HepG2 (cell line): ENCODE data around the gene WDR54. TPM values are rescaled to one million over a fixed set of nuclear protein-coding genes. Genes with fewer than 3 reads are reported as not detected.

Source experiments
- FOSL1 ChIP-seq: sonication (generic); formaldehyde crosslinking; IDR thresholded peaks from 2 replicates; pipeline ENCODE4 v1.9.0; 2021; ENCODE audit warnings: missing genetic modification reagents, borderline replicate concordance
- KAT2B ChIP-seq: fragments of 150-350 bp; IDR thresholded peaks from 2 replicates; pipeline ENCODE4 v1.6.1; 2014; ENCODE audit warnings: low read depth, low read length, borderline replicate concordance
- KLF12 ChIP-seq: sonication (generic); formaldehyde crosslinking; IDR thresholded peaks from 2 replicates; pipeline ENCODE4 v1.4.0; 2020; ENCODE audit warnings: missing genetic modification reagents, borderline replicate concordance
- MIER2 ChIP-seq: IDR thresholded peaks from 2 replicates; pipeline ENCODE4 v1.6.1; 2016; ENCODE audit warnings: missing biosample characterization, missing genetic modification reagents
- NR2F6 ChIP-seq, 2 experiments: IDR thresholded peaks; 2 replicates each; pipeline ENCODE4 v1.6.1; 2016; ENCODE audit warnings: antibody characterized with exemption in 1 of 2, mild to moderate bottlenecking in 1 of 2
- SMAD3 ChIP-seq: sonication (generic); formaldehyde crosslinking; IDR thresholded peaks from 2 replicates; pipeline ENCODE4 v1.4.0; 2020; ENCODE audit warnings: missing genetic modification reagents
- ZNF138 ChIP-seq: sonication (generic); formaldehyde crosslinking; IDR thresholded peaks from 2 replicates; pipeline ENCODE4 v1.5.0; 2020; ENCODE audit warnings: mild to moderate bottlenecking, low read depth, missing genetic modification reagents
- ZNF33B ChIP-seq: sonication (generic); formaldehyde crosslinking; IDR thresholded peaks from 2 replicates; pipeline ENCODE4 v1.5.1; 2020; ENCODE audit warnings: mild to moderate bottlenecking, missing genetic modification reagents
- ZSCAN30 ChIP-seq: sonication (generic); formaldehyde crosslinking; IDR thresholded peaks from 2 replicates; pipeline ENCODE4 v1.5.0; 2020; ENCODE audit warnings: mild to moderate bottlenecking, missing genetic modification reagents
- polyA plus RNA-seq, 8 experiments: library from polyadenylated mRNA; depleted of rRNA in 3 of 8; stranded (reverse) in 7 of 8; unstranded in 1 of 8; fragments of >200 nt; fragmentation: Illumina TruSeq in 4 of 8; extraction: Trizol in 4 of 8; gene quantifications; 2 replicates each; pipeline versions ENCODE4 v1.2.1 to v1.2.3, GENCODE V29; 2011 to 2016; ENCODE audit warnings: low read depth in 4 of 8, missing spikeins in 1 of 8, mixed read lengths in 1 of 8; ENCODE audit not compliant: insufficient read depth in 1 of 8
- total RNA-seq, 5 experiments: library from RNA; depleted of rRNA; stranded (reverse); fragments of >200 nt; fragmentation: Illumina TruSeq; extraction: Trizol; gene quantifications; 2 replicates each; pipeline ENCODE4 v1.2.3, GENCODE V29; 2016; ENCODE audit warnings: low read depth in 1 of 5
- TF ChIP-seq, protein P1 (sequence below): sonication (generic); formaldehyde crosslinking; IDR thresholded peaks from 2 replicates; pipeline ENCODE4 v1.4.0; 2020; ENCODE audit warnings: mild to moderate bottlenecking, missing genetic modification reagents, borderline replicate concordance
- TF ChIP-seq, protein P2 (sequence below): sonication (generic); formaldehyde crosslinking; IDR thresholded peaks from 2 replicates; pipeline ENCODE4 v1.5.0; 2020; ENCODE audit warnings: mild to moderate bottlenecking, missing genetic modification reagents, borderline replicate concordance
- TF ChIP-seq, protein P3 (sequence below): sonication (generic); formaldehyde crosslinking; IDR thresholded peaks from 2 replicates; pipeline ENCODE4 v1.8.1; 2023; ENCODE audit warnings: mild to moderate bottlenecking, moderate library complexity, missing genetic modification reagents
- TF ChIP-seq, protein P4 (sequence below): sonication (generic); formaldehyde crosslinking; IDR thresholded peaks from 2 replicates; pipeline ENCODE4 v1.5.0; 2020; ENCODE audit warnings: mild to moderate bottlenecking, missing genetic modification reagents, moderate library complexity
- TF ChIP-seq, protein P5 (sequence below): sonication (generic); formaldehyde crosslinking; IDR thresholded peaks from 2 replicates; pipeline ENCODE4 v1.4.0; 2020; ENCODE audit warnings: mild to moderate bottlenecking, missing genetic modification reagents

The WDR54 gene
- total and polyA plus RNA-seq, 2 of the 13 experiments (the other 11 are each of a cell fraction or from before 2014, with no cell fraction given), result 2.0 to 17.3 TPM

DNA sequence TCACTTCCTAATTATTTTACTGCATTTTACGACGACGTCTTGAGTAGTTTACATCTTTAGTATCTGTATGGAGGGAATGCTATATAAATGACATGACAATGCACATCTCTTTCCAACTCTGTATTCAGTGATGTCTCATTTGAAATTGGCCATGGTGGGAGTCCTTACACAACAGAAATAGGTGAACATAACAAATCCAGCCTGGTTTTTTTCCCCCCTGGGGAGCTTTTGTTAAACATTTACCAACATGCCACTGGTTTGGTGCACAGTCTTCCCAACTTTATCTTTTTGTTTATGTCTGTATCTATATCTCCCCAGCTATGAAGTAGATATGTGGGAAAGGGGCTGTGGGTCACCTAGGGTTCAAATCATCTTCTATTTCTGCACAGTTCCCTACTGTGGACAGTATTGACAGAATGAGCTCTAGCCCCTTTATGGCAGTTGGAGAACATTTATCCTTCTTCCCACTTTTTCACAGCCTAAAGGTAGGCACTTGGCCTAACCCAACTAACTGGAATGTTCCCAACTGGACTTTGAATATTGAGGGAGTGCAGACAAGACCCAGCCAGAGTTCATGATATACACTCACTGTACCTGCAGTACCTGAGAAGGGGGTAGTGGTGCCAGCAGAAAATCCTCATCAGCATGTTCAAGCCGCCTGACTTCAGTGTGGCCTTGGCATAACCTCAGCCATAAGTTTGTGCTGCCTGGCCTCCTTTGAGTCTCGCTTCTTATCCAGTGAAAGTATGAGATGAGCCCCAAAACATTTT lies 25.9 kb downstream of the WDR54 start (continued):
- TF ChIP-seq, protein P1, sequence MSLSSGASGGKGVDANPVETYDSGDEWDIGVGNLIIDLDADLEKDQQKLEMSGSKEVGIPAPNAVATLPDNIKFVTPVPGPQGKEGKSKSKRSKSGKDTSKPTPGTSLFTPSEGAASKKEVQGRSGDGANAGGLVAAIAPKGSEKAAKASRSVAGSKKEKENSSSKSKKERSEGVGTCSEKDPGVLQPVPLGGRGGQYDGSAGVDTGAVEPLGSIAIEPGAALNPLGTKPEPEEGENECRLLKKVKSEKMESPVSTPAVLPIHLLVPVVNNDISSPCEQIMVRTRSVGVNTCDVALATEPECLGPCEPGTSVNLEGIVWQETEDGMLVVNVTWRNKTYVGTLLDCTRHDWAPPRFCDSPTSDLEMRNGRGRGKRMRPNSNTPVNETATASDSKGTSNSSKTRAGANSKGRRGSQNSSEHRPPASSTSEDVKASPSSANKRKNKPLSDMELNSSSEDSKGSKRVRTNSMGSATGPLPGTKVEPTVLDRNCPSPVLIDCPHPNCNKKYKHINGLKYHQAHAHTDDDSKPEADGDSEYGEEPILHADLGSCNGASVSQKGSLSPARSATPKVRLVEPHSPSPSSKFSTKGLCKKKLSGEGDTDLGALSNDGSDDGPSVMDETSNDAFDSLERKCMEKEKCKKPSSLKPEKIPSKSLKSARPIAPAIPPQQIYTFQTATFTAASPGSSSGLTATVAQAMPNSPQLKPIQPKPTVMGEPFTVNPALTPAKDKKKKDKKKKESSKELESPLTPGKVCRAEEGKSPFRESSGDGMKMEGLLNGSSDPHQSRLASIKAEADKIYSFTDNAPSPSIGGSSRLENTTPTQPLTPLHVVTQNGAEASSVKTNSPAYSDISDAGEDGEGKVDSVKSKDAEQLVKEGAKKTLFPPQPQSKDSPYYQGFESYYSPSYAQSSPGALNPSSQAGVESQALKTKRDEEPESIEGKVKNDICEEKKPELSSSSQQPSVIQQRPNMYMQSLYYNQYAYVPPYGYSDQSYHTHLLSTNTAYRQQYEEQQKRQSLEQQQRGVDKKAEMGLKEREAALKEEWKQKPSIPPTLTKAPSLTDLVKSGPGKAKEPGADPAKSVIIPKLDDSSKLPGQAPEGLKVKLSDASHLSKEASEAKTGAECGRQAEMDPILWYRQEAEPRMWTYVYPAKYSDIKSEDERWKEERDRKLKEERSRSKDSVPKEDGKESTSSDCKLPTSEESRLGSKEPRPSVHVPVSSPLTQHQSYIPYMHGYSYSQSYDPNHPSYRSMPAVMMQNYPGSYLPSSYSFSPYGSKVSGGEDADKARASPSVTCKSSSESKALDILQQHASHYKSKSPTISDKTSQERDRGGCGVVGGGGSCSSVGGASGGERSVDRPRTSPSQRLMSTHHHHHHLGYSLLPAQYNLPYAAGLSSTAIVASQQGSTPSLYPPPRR (CRISPR knock-in tag), result no peak
- TF ChIP-seq MIER2 (CRISPR knock-in tag), result no peak
- TF ChIP-seq SMAD3 (CRISPR knock-in tag), result peak; percentile 74; the same call in 1 of the 2 replicates
- TF ChIP-seq ZNF138 (CRISPR knock-in tag), result no peak
- TF ChIP-seq, protein P2, sequence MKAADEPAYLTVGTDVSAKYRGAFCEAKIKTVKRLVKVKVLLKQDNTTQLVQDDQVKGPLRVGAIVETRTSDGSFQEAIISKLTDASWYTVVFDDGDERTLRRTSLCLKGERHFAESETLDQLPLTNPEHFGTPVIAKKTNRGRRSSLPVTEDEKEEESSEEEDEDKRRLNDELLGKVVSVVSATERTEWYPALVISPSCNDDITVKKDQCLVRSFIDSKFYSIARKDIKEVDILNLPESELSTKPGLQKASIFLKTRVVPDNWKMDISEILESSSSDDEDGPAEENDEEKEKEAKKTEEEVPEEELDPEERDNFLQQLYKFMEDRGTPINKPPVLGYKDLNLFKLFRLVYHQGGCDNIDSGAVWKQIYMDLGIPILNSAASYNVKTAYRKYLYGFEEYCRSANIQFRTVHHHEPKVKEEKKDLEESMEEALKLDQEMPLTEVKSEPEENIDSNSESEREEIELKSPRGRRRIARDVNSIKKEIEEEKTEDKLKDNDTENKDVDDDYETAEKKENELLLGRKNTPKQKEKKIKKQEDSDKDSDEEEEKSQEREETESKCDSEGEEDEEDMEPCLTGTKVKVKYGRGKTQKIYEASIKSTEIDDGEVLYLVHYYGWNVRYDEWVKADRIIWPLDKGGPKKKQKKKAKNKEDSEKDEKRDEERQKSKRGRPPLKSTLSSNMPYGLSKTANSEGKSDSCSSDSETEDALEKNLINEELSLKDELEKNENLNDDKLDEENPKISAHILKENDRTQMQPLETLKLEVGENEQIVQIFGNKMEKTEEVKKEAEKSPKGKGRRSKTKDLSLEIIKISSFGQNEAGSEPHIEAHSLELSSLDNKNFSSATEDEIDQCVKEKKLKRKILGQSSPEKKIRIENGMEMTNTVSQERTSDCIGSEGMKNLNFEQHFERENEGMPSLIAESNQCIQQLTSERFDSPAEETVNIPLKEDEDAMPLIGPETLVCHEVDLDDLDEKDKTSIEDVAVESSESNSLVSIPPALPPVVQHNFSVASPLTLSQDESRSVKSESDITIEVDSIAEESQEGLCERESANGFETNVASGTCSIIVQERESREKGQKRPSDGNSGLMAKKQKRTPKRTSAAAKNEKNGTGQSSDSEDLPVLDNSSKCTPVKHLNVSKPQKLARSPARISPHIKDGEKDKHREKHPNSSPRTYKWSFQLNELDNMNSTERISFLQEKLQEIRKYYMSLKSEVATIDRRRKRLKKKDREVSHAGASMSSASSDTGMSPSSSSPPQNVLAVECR (CRISPR knock-in tag), result peak; percentile 48; the same call in 1 of the 2 replicates
- no peak for TF ChIP-seq KAT2B
- TF ChIP-seq ZSCAN30, result 0 out of 2 replicates have a peak, but pooled peaks have one; percentile 27
- TF ChIP-seq, protein P3, sequence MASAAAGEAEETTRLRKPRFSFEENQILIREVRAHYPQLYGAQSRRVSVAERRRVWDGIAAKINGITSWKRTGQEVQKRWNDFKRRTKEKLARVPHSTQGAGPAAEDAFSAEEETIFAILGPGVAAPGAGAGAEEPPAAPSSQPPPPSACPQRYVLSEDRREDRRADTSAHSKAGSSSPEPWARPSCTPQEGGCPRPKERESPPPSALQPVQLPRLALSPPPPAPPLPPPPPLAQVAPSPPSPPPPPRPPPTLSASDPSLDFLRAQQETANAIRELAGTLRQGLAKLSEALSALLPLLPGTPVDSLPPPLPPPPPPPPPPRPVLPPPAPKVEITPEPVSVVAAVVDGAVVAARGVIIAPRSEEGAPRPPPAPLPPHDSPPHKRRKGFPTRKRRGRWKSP, result no peak
- TF ChIP-seq, protein P4, sequence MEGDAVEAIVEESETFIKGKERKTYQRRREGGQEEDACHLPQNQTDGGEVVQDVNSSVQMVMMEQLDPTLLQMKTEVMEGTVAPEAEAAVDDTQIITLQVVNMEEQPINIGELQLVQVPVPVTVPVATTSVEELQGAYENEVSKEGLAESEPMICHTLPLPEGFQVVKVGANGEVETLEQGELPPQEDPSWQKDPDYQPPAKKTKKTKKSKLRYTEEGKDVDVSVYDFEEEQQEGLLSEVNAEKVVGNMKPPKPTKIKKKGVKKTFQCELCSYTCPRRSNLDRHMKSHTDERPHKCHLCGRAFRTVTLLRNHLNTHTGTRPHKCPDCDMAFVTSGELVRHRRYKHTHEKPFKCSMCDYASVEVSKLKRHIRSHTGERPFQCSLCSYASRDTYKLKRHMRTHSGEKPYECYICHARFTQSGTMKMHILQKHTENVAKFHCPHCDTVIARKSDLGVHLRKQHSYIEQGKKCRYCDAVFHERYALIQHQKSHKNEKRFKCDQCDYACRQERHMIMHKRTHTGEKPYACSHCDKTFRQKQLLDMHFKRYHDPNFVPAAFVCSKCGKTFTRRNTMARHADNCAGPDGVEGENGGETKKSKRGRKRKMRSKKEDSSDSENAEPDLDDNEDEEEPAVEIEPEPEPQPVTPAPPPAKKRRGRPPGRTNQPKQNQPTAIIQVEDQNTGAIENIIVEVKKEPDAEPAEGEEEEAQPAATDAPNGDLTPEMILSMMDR (CRISPR knock-in tag), result no peak
- TF ChIP-seq ZNF33B (CRISPR knock-in tag), result no peak
- TF ChIP-seq NR2F6 (IDR thresholded peaks at IDR 0.05), result 0 out of 2 replicates have a peak, but pooled peaks have one; percentile 23
- peak; percentile 69 for TF ChIP-seq NR2F6 (CRISPR knock-in tag; IDR thresholded peaks at IDR 0.05)
- TF ChIP-seq, protein P5, sequence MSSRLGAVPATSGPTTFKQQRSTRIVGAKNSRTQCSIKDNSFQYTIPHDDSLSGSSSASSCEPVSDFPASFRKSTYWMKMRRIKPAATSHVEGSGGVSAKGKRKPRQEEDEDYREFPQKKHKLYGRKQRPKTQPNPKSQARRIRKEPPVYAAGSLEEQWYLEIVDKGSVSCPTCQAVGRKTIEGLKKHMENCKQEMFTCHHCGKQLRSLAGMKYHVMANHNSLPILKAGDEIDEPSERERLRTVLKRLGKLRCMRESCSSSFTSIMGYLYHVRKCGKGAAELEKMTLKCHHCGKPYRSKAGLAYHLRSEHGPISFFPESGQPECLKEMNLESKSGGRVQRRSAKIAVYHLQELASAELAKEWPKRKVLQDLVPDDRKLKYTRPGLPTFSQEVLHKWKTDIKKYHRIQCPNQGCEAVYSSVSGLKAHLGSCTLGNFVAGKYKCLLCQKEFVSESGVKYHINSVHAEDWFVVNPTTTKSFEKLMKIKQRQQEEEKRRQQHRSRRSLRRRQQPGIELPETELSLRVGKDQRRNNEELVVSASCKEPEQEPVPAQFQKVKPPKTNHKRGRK (CRISPR knock-in tag), result no peak
- no peak for TF ChIP-seq KLF12 (CRISPR knock-in tag)
- no peak for TF ChIP-seq FOSL1
